GM19467 (cell line): Measurements from ENCODE around the gene MCF2L2.
"Not testable (repeated sequence)": the region's sequence is repeated elsewhere in the genome, so short reads cannot be mapped to it uniquely, and the experiment has no call there.

Source experiments
- ATAC-seq: cut with Tn5 transposase; IDR thresholded peaks from one replicate; pipeline ENCODE4 v1.9.1; 2021; ENCODE audit warnings: mild to moderate bottlenecking, moderate library complexity; ENCODE audit not compliant: unreplicated experiment

Gene MCF2L2

GRCh38 chr3:183182073-183182472 is 246.3 kb downstream of the MCF2L2 start:
- no peak for ATAC-seq

GRCh38 chr3:183181606-183182005 is 246.8 kb downstream of the MCF2L2 start:
- no peak for ATAC-seq

- no peak for ATAC-seq
Measured at GRCh38 chr3:183180784-183181295, 247.6 kb downstream of the MCF2L2 start.

GRCh38 chr3:183180110-183180783 is 248.2 kb downstream of the MCF2L2 start:
- no peak for ATAC-seq

- not testable (repeated sequence) for ATAC-seq
Measured at GRCh38 chr3:183179550-183179908, 248.9 kb downstream of the MCF2L2 start.

- no peak for ATAC-seq
Measured at GRCh38 chr3:183178833-183179549, 249.4 kb downstream of the MCF2L2 start.

- ATAC-seq, result no peak
Measured at GRCh38 chr3:183178512-183178832, 249.9 kb downstream of the MCF2L2 start.

- ATAC-seq, result no peak
Measured at GRCh38 chr3:183172051-183172639, 256.3 kb downstream of the MCF2L2 start.

GRCh38 chr3:183167975-183168374 is 260.4 kb downstream of the MCF2L2 start:
- not testable (repeated sequence) for ATAC-seq

- ATAC-seq, result no peak
Measured at GRCh38 chr3:183163563-183163962, 264.9 kb downstream of the MCF2L2 start.

GRCh38 chr3:183161552-183162336 is 266.7 kb downstream of the MCF2L2 start:
- peak; percentile 81 for ATAC-seq

- no peak for ATAC-seq
Measured at GRCh38 chr3:183160616-183161015, 267.8 kb downstream of the MCF2L2 start.

- no peak for ATAC-seq
Measured at GRCh38 chr3:183159333-183159732, 269.1 kb downstream of the MCF2L2 start.

GRCh38 chr3:183158551-183159006 is 269.8 kb downstream of the MCF2L2 start:
- peak; percentile 64 for ATAC-seq

- ATAC-seq, result peak; percentile 13
Measured at GRCh38 chr3:183158113-183158512, 270.3 kb downstream of the MCF2L2 start.

GRCh38 chr3:183156266-183156665 is 272.2 kb downstream of the MCF2L2 start:
- ATAC-seq, result no peak

- no peak for ATAC-seq
Measured at GRCh38 chr3:183155499-183155898, 272.9 kb downstream of the MCF2L2 start.

GRCh38 chr3:183153210-183153950 is 275.0 kb downstream of the MCF2L2 start:
- ATAC-seq, result no peak

- no peak for ATAC-seq
Measured at GRCh38 chr3:183151821-183152351, 276.5 kb downstream of the MCF2L2 start.

- no peak for ATAC-seq
Measured at GRCh38 chr3:183151086-183151485, 277.3 kb downstream of the MCF2L2 start.
